NCI-H774 (cell line): ENCODE measurements around the gene ELP2.

Experiments used
- DNase-seq: peaks from one replicate; lab custom pipeline; 2025; lab: John Stamatoyannopoulos, UW

Gene ELP2

GRCh38 chr18:36120297-36120696, 9.4 kb upstream of the ELP2 start:
- DNase-seq = no peak

GRCh38 chr18:36124841-36125240, 4.9 kb upstream of the ELP2 start:
- DNase-seq = no peak

GRCh38 chr18:36126668-36127067, 3.0 kb upstream of the ELP2 start:
- no peak for DNase-seq

- no peak for DNase-seq
Observed at GRCh38 chr18:36127836-36128529, 1.7 kb upstream of the ELP2 start.

GRCh38 chr18:36128530-36128870, 1.2 kb upstream of the ELP2 start:
- DNase-seq = no peak

- no peak for DNase-seq
Observed at GRCh38 chr18:36128907-36129299, 796 bp upstream of the ELP2 start.

- DNase-seq = no peak
Observed at GRCh38 chr18:36130039-36130831, 536 bp downstream of the ELP2 start.

- no peak for DNase-seq
Observed at GRCh38 chr18:36130883-36131653, 1.4 kb downstream of the ELP2 start.

GRCh38 chr18:36131692-36132483, 2.2 kb downstream of the ELP2 start:
- no peak for DNase-seq

GRCh38 chr18:36132756-36133155, 3.1 kb downstream of the ELP2 start:
- no peak for DNase-seq

- no peak for DNase-seq
Observed at GRCh38 chr18:36135264-36135663, 5.6 kb downstream of the ELP2 start.

- DNase-seq = no peak
Observed at GRCh38 chr18:36139245-36139644, 9.5 kb downstream of the ELP2 start.

- no peak for DNase-seq
Observed at GRCh38 chr18:36141576-36141975, 11.9 kb downstream of the ELP2 start.

- DNase-seq = no peak
Observed at GRCh38 chr18:36142751-36143150, 13.1 kb downstream of the ELP2 start.

- no peak for DNase-seq
Observed at GRCh38 chr18:36143391-36143790, 13.7 kb downstream of the ELP2 start.

- DNase-seq = no peak
Observed at GRCh38 chr18:36149514-36150289, 20.0 kb downstream of the ELP2 start.

GRCh38 chr18:36152781-36153180, 23.1 kb downstream of the ELP2 start:
- no peak for DNase-seq

GRCh38 chr18:36153203-36153602, 23.5 kb downstream of the ELP2 start:
- DNase-seq = no peak

- DNase-seq = no peak
Observed at GRCh38 chr18:36153771-36154170, 24.1 kb downstream of the ELP2 start.

GRCh38 chr18:36155851-36156757, 26.4 kb downstream of the ELP2 start:
- no peak for DNase-seq
